ENCODE results near the gene RUNX1. TPM values are rescaled to one million over a fixed set of nuclear protein-coding genes. Genes with fewer than 3 reads are reported as not detected.

The RUNX1 gene
- total RNA-seq, 2 donors from 2014 or later = 112 to 136 TPM

DNA sequence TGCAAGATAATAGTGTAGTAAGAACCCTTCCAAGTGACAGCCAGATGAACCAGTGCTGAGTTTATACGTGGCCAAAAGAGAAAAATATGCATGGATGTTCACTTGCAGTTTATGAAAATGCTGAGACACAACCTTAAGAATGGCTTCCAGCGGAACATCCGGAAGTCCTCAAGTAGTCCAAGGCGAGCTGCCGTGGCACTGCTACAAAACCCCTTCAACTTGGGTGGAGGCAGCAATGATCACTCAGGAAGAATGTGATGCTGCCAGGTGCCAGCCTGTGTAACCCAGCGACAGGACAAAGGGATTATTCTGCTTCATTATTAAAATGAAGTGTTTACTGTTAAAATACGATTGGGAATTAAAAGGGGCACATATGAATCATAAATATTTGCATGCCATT, 179.6 kb downstream of the RUNX1 start:
- Mint-ChIP-seq H3K27ac (no peak overlapping the region), H3K4me1 (peaks cover 65% of the 10 kb centered on the region), H3K36me3 (ENCODE audit: low read depth) (peaks cover 100% of the 10 kb centered on the region)

DNA sequence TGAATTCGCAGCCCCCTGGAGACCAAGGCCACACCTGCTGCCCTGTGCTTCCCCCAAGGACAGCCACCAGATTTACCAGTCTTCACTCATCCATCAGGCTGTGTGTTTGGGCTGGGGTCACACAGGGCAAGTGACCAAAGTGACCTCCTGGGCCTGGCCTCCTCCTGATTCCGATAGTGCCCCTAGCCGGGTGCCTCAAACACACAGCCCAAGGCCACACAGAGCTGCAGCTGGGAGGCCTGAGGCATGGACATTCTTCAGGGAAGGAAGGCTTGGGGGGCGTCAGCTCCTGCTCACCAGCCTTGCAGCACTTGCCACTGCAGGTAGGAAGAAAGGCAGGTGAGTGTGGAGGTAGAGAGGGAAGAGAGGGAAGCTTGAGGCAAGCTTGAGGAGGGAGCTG, 181.3 kb downstream of the RUNX1 start:
- peaks cover 100% of the 10 kb centered on the region for H3K36me3 Mint-ChIP-seq (ENCODE audit: low read depth)
- peak overlapping the region; percentile 53 for H3K4me3 Mint-ChIP-seq
- H3K27ac Mint-ChIP-seq = peak overlapping the region; percentile 78
- H3K4me1 Mint-ChIP-seq = peaks cover 63% of the 10 kb centered on the region
- H3K9me3 Mint-ChIP-seq = no peaks in the 10 kb centered on the region
- no peak for ATAC-seq (replicated peaks)
- no peaks in the 10 kb centered on the region for H3K27me3 Mint-ChIP-seq

More for the DNA sequence above, 179.6 kb downstream of the RUNX1 start:
- H3K9me3 Mint-ChIP-seq = no peaks in the 10 kb centered on the region
- H3K4me3 Mint-ChIP-seq = no peak overlapping the region
- H3K27me3 Mint-ChIP-seq = no peaks in the 10 kb centered on the region
- ATAC-seq (replicated peaks) = no peak

DNA sequence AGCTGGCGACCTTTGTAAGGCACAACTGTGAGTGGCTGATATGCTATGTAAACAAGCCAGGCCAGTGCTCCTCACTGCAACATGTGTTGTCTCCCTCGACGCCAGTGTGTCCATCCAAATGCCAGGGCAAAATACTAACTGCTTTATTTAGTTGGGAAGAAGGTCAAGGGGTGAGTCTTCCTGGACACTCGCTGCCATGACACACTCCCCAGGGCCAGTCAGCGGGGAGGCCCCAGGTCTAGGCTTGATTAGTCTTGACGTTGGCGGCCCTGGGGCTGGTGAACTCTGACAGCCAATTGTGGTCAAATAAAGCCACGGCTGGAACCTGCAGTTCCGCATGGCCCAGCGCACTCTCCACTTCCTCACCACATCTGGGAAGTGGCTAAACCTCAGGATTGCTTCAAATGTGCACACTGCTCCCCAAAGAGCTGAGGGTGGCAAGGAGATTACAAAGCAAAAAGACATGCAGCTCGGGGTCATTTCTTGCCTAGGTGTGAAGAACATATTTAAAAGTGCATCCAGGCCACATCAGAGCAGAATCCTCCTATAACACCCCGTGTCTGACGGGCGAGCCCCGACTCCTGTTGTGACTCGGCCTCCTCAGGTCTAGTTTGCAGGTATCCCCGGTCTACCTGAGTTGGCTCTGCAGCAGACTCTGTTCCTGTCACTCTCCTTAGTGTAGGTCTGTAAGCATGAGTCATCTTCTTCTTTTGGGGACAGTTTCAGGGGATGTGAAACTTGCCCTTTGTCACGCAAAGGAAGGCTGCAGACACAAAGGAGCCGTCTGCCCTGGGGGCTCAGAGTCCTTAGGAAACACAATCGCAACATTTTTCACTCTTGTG, 183.5 kb downstream of the RUNX1 start:
- peak; percentile 93 for ATAC-seq (replicated peaks)
- no peaks in the 10 kb centered on the region for H3K27me3 Mint-ChIP-seq
- peaks cover 100% of the 10 kb centered on the region for H3K36me3 Mint-ChIP-seq (ENCODE audit: low read depth)
- no peaks in the 10 kb centered on the region for H3K9me3 Mint-ChIP-seq
- peak overlapping the region; percentile 86 for H3K27ac Mint-ChIP-seq
- H3K4me1 Mint-ChIP-seq = peaks cover 70% of the 10 kb centered on the region
- H3K4me3 Mint-ChIP-seq = peak overlapping the region; percentile 74

DNA sequence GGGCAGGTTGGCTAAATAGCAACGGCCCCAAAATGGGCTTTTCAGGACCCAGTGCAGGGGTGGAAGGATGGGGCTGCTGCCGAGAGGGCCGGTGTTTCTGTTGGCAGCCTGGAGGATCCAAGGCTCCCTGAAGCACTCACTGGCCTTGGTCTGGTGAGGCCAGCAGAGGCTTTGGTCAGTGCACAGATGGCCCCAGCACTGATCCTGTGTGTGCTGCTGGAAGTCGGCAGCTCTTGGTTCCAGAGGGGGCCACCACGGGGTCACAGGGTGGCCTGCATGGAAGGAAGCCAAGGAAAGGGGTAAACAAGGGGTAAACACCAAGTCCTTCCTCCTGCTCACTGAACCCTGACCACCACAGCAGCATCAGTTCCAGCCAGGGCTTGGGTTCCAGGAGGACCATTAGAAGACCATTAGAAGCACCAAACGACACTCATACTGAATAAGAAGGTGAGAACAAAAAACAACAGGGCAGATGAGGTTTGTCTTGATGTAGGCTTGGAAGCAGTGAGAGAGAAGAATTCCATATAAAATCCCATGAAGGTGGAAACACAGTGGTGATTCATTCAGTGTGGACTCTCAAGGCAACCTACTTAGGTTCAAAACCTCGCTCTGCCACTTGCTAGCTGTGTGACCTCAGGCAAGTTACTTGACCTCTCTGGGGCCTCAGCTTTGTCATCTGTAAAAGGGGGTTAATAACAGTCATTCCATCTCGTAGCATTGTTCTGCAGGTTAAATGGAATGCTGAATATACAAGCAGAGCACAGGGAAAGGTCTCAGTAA, 184.5 kb downstream of the RUNX1 start:
- H3K4me3 Mint-ChIP-seq = peak overlapping the region; percentile 74
- H3K27ac Mint-ChIP-seq = peak overlapping the region; percentile 86
- peaks cover 75% of the 10 kb centered on the region for H3K4me1 Mint-ChIP-seq
- H3K9me3 Mint-ChIP-seq = no peaks in the 10 kb centered on the region
- H3K36me3 Mint-ChIP-seq (ENCODE audit: low read depth) = peaks cover 100% of the 10 kb centered on the region
- no peak for ATAC-seq (replicated peaks)
- no peaks in the 10 kb centered on the region for H3K27me3 Mint-ChIP-seq

DNA sequence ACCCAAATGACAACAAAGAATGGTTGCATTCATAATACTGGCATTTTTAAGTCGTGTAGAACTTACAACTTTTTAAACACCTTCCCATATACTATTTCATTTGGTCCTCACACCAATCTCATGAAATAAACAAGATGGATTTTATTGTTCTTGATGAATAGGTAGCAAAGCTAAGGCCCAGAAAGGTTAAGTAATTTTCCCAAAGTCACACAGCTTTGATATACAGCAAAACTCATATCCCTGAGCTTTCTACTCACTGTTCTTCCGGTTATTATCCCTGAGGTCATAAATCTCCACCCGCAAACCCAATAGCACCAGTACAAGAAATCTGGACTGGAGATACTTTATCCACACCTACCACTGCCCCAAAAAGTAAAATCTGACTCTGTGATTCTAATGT, 186.2 kb downstream of the RUNX1 start:
- Mint-ChIP-seq H3K27ac (peak overlapping the region; percentile 70), H3K4me3 (no peak overlapping the region), H3K36me3 (ENCODE audit: low read depth) (peaks cover 100% of the 10 kb centered on the region), H3K27me3 (no peaks in the 10 kb centered on the region), H3K9me3 (no peaks in the 10 kb centered on the region), H3K4me1 (peaks cover 60% of the 10 kb centered on the region)
- ATAC-seq (replicated peaks) = no peak

DNA sequence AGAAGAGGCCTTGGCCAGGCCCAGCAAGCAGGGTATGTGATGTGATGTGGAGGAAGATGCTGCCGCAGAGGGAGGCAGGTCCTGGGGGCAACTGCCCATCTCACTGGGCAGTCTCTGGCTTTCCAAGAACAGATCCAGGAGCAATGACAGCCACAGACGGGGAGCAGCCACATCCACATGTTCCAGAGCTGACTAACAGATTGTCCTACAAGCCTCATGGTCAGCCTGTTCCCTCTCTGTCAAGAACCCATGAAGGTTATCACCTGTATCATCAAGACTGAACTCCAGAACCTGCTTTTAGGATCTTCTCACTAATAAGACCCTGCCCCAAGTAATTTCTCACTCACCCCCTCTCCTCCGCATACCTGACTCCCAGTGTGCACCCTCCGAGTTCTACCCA, 187.8 kb downstream of the RUNX1 start:
- ATAC-seq (replicated peaks) = no peak
- H3K4me1 Mint-ChIP-seq = peaks cover 45% of the 10 kb centered on the region
- H3K27me3 Mint-ChIP-seq = no peaks in the 10 kb centered on the region
- H3K4me3 Mint-ChIP-seq = peak overlapping the region; percentile 11
- no peaks in the 10 kb centered on the region for H3K9me3 Mint-ChIP-seq
- H3K27ac Mint-ChIP-seq = peak overlapping the region; percentile 70
- H3K36me3 Mint-ChIP-seq (ENCODE audit: low read depth) = peaks cover 100% of the 10 kb centered on the region

DNA sequence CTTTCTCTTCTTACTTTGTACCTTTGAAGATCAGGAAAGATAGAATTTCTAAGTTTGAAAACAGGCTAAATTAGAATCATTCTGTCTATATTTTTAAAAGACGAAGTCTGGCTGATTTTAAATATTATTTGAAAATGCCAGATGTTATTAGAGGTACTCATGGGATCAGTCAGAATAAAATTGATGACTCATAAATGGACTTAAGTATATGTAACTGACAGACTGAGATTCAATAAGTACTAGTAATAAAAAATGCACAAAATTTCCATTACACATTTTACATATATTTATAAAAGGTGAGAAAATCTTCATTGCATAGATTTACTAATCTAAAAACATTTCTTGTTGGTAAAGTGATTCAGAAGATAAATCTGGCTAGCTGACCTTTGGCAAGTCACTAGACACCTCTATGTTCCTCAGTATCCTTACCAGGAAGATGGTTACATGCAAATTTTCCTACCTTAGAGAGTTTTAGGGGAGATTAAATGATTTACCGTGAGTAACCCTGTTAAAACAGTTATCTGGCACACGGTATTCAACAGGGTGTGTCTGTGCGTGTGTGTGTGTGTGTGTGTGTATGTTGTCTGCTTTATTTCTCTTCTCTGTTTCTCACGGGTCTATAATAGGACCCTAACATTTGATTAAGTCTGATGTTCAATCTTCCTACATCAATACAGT, 189.0 kb downstream of the RUNX1 start:
- Mint-ChIP-seq H3K27me3 (no peaks in the 10 kb centered on the region), H3K4me3 (no peak overlapping the region), H3K27ac (peak overlapping the region; percentile 70), H3K36me3 (ENCODE audit: low read depth) (peaks cover 100% of the 10 kb centered on the region), H3K9me3 (no peaks in the 10 kb centered on the region), H3K4me1 (peaks cover 34% of the 10 kb centered on the region)
- peak; percentile 34 for ATAC-seq (replicated peaks)

DNA sequence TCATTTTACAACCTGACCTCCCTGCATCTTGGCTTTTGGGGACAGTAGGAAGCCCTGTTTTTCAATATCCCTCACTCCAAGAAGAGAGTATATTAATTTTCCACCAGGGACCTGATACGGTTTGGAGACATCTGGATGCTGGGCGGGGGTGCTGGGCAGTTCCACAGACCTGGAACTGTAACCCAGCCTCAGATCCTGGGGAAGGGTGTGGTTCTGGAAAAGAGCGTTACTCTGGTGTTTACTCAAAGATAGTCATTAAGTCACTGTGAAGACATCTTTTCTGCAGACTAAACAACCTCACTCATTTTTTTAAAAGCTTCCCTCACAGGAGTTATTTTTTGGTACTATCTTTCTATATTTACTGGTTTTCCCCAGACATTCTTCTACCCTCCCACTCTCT, 190.5 kb downstream of the RUNX1 start:
- H3K36me3 Mint-ChIP-seq (ENCODE audit: low read depth) = peaks cover 100% of the 10 kb centered on the region
- H3K4me3 Mint-ChIP-seq = no peak overlapping the region
- H3K27me3 Mint-ChIP-seq = no peaks in the 10 kb centered on the region
- ATAC-seq (replicated peaks) = no peak
- H3K27ac Mint-ChIP-seq = peak overlapping the region; percentile 20
- H3K9me3 Mint-ChIP-seq = no peaks in the 10 kb centered on the region
- H3K4me1 Mint-ChIP-seq = peaks cover 30% of the 10 kb centered on the region

DNA sequence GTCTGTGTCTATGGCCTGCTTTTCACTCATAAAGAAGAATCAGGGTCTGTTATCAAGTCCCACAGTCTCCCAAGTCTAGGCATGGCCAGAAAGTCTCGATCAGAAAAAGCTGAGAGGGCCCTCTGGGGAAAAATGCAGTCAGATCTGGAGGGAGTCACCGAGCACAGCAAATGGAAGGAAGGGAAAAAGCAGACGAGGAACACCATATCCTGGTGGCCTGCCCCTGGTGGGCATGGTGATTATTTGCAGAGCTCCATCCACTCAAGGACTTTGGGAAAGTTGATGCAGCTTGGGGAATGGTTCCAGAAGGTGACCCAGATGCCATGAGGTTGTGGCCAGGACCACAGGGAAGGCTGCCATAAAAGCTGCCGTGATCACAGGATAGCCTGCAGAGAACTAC, 191.2 kb downstream of the RUNX1 start:
- H3K4me1 Mint-ChIP-seq = peaks cover 26% of the 10 kb centered on the region
- H3K36me3 Mint-ChIP-seq (ENCODE audit: low read depth) = peaks cover 100% of the 10 kb centered on the region
- no peak for ATAC-seq (replicated peaks)
- H3K4me3 Mint-ChIP-seq = no peak overlapping the region
- H3K27me3 Mint-ChIP-seq = no peaks in the 10 kb centered on the region
- H3K9me3 Mint-ChIP-seq = no peaks in the 10 kb centered on the region
- H3K27ac Mint-ChIP-seq = peak overlapping the region; percentile 20

DNA sequence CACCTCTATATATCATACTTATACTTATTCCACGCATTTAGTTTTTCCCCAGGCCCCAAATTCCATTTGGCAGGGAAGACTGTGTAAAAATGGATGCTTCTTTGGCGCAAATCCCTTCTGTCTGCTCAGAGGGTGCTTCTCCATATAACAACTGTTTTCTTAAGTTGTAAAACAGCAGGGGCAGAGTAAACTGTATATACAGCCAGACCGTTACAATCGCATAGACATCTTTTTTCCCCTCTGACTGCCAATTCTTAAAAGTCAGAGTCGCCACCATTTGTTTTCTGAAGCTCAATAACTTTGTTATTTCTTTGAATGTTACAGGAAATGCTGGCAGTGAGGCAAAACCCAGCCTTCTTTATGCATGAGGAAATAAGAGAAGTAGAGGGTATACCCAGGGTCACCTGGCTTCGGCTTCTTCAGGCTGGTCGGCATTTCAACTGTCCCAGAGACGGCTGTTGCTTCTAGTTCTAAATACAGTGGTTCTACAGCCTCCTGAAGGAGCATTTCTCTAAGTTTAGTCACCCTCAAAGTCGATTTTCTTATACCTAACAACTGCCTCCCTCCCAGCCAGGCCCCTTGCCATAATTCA, 191.9 kb downstream of the RUNX1 start:
- H3K4me3 Mint-ChIP-seq = no peak overlapping the region
- H3K36me3 Mint-ChIP-seq (ENCODE audit: low read depth) = peaks cover 100% of the 10 kb centered on the region
- no peaks in the 10 kb centered on the region for H3K9me3 Mint-ChIP-seq
- ATAC-seq (replicated peaks) = no peak
- H3K27me3 Mint-ChIP-seq = no peaks in the 10 kb centered on the region
- peak overlapping the region; percentile 20 for H3K27ac Mint-ChIP-seq
- H3K4me1 Mint-ChIP-seq = peaks cover 25% of the 10 kb centered on the region

DNA sequence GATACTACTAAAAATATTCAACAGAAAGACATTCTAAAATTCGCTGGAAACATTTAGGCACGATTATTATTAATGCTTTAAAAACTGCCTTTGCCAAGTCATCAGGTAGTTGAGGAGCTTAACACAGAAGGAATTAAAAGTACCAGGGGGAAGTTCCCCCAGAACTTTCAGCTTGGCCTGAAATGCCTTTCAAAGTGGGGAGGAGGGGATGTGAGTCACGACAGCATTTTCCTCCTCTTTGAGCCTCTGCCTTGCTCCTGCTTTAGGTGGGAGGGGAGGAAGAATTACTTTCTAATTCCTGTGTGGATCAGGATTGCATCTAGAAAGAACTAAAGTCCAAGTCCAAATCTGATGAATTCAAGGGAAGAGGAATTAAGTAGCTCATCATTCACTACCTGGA, 196.7 kb downstream of the RUNX1 start:
- peak; percentile 65 for ATAC-seq (replicated peaks)
- H3K4me1 Mint-ChIP-seq = peaks cover 22% of the 10 kb centered on the region
- H3K4me3 Mint-ChIP-seq = peak overlapping the region; percentile 5
- H3K36me3 Mint-ChIP-seq (ENCODE audit: low read depth) = peaks cover 97% of the 10 kb centered on the region
- H3K27ac Mint-ChIP-seq = peak overlapping the region; percentile 22
- H3K9me3 Mint-ChIP-seq = no peaks in the 10 kb centered on the region
- H3K27me3 Mint-ChIP-seq = no peaks in the 10 kb centered on the region

DNA sequence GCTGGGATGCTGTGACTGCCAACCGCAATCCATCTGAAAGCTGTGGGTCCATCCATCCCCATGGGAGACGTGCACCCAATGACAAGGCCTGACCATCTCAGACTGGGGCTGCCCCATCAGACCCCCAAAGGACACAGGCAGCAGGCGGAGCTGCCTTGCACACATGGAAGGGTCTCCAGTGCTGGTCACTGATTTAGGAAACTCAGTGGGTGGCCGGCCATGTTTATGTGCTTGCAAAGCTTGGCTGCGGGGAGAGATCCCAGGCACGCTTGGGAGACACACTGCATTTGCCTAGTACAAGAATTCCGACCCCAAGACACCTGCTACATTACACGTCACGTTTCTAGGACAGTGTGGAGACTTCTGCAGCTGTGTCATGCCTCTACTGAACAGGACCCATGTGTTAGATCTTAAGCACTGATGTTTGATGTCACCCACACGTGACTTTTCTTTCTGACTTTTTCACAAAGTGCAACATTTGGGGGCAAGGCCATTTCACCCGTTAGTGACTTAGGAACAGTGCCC, 198.9 kb downstream of the RUNX1 start:
- Mint-ChIP-seq H3K27ac (no peak overlapping the region), H3K36me3 (ENCODE audit: low read depth) (peaks cover 97% of the 10 kb centered on the region), H3K9me3 (no peaks in the 10 kb centered on the region), H3K4me3 (no peak overlapping the region), H3K4me1 (peaks cover 35% of the 10 kb centered on the region), H3K27me3 (no peaks in the 10 kb centered on the region)
- ATAC-seq (replicated peaks) = no peak

DNA sequence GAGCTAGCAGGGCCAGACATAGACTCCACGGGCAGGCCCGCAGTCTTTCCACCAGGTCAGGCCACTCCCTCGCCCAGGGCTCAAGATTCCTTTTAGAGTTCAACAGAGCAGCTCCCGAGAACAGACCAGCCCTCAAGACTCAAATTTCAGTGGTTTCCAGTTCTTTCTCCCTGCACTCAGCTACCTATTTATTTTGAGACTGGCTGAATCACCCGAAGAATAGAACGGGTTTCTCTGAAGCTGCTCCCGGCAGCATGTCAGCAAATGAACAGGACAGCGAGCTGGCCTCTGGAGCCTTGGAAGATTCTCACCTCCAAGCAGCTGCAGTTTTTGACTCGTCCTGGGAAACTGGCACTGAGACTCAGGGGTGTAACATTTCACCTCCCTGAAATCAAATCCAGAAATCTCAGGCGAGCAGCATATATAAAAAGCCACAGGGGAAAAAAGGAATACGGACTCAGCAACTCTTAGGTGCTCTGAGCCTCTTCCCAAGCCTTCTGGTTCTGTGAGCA, 202.4 kb downstream of the RUNX1 start:
- Mint-ChIP-seq H3K27ac (peak overlapping the region; percentile 85), H3K9me3 (no peaks in the 10 kb centered on the region), H3K4me1 (peaks cover 48% of the 10 kb centered on the region), H3K27me3 (no peaks in the 10 kb centered on the region), H3K4me3 (peak overlapping the region; percentile 61), H3K36me3 (ENCODE audit: low read depth) (peaks cover 97% of the 10 kb centered on the region)
- ATAC-seq (replicated peaks) = peak; percentile 38
